ENCODE measurements around the gene NRP1.

Gene NRP1

DNA sequence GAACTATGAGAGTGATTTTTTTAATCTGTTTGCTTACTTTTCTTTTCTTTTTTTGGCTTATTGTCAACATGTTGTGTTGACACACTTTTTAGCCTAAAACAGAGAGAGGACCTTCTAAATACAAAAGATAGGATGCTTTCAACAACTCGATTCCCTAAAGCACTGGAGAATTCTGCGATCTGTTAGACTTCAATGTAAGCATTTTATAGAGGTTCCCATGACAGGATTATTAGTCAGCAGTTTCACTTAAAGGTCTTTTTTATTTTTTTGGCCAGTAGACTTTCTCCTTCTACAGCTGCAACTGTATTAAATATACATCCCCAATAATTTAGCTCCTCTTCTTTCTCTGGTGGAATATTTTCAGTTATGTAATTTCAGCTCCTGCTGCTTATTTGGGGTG is 12.7 kb upstream of the NRP1 start:
- no peak for DNase-seq

DNA sequence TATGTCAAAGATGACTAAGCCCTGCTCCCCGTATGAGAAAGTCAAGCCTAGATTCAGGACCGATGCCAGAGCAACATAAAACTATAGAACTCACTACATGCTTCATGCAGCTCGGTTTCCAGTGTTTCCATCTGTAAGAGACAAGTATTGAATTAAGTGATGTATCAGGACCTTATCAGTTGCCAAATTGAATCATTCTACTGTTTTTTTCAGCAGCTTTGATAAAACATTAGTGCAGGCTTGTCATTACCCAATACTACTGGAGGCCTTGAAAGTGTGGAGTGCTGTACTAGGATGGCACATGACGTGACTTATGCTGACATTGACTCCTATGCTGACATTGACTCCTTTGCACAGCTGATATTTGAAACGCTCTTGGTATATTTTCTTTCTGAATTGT is 10.8 kb upstream of the NRP1 start:
- no peak for DNase-seq

DNA sequence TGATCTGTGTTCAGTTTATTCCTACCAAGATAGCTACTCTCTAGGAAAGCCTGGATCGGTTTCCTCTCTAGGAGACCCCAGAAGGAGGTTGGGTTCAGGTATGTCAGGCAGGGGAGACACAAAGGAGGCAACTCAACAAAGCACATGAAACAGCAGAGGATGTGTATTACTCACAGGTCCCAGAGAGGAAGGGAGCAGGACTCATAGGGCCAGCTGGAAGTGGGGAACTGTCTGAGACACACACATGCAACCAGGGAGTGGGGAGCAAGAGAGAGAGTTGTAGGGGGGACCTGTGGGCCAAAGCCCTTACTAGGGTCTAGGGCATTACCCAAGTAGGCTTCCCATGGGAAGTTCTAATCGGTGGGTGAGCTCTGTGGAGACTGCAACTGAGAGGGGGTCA is 10.2 kb upstream of the NRP1 start:
- DNase-seq = no peak

DNA sequence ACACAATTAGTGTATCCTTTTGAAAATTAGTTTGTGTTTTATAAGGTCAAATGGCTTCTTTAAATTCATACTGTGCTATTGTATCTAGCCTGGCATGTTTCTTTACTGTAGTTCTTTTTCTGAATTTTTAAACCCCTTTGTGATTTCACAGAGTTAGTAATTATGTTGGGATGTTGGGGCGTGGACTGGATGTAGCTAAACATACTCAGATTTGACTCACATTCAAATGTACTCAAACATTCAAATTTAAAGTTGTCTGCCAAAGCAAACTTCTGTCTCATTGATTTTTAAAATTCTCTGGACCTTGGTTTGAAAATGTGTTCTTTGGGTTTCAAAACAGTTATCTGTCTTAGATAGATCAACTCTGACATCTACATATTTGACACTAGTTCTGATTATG is 7.2 kb upstream of the NRP1 start:
- DNase-seq = no peak

- DNase-seq = no peak
Measured at GRCh38 chr10:33337326-33337957, 3.0 kb upstream of the NRP1 start.

DNA sequence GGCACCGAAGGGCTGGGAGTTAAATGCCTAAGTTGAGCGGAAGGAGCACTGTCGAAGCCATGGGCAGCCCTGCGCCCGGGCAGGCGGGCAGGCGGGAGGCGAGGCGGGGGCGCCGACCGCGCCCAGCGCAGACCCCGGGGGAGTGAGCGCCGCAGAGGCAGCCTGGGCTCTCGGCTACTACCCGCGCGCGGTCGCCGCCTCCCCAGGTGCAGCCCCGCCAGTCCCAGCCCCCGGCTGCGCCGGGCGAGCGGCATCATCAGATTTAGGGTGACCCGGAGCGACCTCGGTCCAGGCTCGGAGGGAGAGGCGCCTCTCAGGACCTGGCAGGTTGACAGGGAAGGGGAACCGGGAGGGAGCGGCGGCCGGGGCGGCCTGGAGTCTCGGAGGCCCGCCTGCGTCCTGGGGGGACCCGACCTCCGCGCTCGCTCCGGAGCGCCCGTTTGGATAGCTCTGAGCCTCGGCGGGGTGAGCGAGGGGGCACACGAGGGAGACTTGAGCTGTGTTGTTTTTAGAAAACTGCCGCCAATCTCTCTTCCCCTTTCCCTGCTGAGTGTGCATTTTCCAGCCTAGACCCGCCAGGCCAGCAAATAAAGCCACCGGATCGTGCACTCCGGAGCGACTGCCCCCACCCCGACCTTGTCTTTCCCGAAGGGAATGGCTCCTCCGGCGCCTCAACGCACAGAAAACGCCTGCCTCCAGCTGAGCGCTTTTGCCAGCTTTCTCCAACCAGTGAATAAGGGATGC is 2.3 kb upstream of the NRP1 start:
- DNase-seq = no peak

GRCh38 chr10:33335801-33336581 is 1.5 kb upstream of the NRP1 start:
- DNase-seq = no peak

DNA sequence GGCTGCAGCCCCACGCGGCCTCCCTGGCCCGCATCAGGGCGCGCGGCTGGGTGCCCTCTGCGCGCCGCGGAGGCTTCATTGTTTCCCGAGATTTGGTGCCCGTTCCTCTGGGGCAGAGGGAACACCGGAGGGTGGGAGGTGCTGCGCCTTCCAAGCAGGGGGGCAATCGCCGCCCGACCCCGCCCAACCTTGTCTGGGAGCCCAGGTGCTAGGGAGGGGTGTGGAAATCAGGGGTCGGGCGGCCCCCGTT is 1.0 kb upstream of the NRP1 start:
- DNase-seq = no peak

- DNase-seq = no peak
Measured at GRCh38 chr10:33334805-33335550, 511 bp upstream of the NRP1 start.

- no peak for DNase-seq
Measured at GRCh38 chr10:33333260-33334101, 986 bp downstream of the NRP1 start.

DNA sequence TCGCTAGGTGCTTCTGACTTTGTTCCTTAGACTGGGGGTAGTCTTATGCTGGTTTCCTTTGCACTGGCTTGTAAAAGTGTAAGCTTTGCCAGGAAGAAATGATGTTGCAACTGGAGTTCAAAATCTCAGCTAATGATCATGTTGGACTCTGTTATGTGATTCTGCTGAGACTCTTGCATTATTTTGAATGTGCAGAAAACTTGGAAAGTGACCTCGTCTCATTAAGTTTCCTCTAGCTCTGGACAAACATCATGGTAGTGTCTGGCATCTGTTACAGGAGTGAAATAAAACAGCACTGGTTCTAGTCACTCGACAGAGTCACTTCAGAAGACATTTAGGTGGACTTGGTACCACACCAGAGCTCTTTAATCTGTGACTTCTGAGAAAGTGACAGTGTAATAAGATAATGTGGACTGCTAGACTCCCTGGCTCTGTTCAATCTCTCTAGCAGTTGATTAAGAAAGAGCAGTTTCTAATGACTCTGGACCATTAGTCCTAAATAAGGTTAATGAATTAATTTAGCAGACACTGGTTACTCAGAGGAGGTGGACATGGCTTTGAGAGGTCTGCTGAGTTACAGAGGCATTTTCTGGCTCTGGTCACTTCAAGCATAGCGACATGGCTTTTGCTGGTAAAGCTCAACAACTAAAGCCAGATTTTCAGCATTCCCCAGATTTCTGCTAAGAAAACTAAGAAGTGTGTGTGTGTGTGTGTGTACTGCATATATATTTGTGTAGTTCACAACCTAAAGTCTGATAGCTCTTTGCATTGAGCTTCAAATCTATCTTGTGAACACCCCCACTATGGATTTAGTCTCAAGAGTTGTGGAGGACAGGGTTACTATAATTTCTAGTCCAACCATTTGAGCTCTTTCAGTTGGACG is 2.0 kb downstream of the NRP1 start:
- DNase-seq = no peak

GRCh38 chr10:33331379-33331694 is 3.1 kb downstream of the NRP1 start:
- no peak for DNase-seq

DNA sequence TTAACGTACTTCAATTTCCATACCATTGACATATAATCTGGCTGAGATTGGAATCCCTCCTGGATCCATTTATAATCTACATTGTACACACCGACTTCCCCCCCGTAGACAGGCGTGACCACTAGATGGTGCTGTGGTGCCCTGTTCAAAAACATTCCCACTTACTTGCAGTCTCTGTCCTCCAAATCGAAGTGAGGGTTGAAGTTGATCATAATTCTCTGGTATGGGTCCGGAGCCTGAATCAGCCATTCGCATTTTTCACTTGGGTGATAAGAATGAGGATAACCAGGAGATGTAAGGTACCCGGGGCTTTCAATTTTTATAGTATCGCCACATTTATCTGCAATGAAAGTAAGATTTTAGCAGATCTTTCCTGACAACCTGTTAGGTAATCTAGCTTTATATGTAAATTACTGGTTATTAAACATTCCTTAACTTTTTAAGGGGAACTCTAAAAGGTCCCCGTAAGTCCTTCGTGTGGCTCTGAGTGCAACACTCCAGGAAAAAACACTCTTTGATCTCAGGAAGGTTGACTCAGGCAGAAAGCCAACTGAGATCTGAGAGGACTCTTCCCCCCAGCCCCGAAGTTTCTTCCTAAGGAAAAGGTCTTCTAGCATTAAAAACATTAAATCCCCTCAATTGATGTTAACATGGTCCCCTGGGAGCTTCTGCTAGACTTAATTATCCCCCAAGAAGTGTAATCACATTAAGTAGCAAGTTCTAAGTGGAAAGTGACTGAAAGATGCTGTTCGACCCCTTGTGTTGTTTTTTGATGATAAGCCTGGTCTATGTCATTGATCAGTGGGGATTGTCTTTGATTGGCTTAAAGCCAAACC is 3.7 kb downstream of the NRP1 start:
- DNase-seq = peak; percentile 81

DNA sequence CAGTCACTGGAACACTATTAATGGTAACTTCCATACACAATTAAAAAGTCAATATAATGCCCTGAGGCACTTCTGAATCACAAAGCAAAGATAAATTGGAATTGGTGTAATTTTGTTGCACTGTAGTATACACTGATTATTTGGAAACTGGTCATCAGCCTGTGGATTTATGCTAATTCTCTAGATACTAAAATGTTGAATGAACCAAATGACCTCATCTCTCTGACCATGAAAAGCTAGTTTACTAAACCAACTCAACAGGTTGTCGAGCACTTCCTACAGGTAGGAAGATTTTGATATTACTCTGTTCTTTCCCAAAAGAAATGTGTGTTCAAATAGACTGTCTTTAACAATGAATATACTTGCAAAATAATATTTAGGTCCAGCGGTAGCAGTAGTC is 5.3 kb downstream of the NRP1 start:
- DNase-seq = no peak

DNA sequence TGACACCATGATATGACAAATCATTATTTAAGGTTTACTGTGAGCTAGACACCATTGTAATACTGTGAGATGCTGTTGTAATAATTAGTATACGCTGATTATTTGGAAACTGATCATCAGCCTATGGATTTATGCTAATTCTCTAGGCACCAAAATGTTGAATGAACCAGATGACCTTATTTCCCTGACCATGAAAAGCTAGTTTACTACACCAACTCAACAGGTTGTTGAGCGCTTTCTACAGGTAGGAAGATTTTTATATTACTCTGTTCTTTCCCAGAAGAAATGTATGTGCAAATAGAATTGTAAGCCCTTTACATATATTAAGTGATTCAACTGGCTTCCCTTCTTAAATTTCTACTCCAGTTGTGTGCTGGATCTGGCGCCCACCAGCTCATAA is 6.2 kb downstream of the NRP1 start:
- no peak for DNase-seq

GRCh38 chr10:33327751-33328150 is 6.7 kb downstream of the NRP1 start:
- no peak for DNase-seq

GRCh38 chr10:33326933-33327332 is 7.5 kb downstream of the NRP1 start:
- no peak for DNase-seq

DNA sequence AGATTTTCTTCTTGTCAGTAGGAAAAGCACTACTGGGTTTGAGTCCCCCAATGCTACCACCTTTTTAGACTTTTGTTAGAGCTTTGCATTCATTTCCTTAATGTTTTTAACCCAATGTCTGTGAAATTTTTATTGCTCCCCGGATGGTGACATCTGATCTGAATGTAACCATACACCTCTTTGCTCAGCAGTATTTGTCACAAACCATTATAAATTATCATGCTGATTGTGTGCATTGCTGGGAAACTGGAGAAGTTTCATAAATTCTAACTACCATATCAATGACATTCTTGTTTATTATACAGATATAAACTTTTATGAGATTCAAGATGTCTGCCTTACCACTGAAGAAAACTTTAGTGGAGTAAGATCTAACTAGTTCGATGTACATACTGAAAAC is 8.5 kb downstream of the NRP1 start:
- no peak for DNase-seq

GRCh38 chr10:33323721-33324120 is 10.7 kb downstream of the NRP1 start:
- no peak for DNase-seq

DNA sequence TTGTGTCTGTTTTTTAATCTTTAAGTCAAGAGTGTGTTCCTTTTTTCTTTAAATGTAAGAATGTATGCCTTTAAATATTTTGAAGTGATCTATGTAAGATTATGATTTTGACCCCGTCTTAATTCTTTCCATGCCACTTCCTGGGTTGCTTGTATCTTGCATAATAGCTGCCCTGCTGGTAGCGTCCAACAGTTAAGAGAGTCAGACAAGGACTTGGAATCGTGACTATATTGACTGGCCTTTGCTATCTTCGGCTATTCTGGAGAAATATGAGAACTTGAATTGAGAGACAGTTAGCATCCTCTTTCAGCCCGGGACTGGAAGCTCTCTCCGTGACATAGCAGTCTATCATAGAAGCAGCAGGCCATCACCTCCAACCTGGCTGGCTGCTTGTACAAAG is 13.0 kb downstream of the NRP1 start:
- no peak for DNase-seq

- DNase-seq = no peak
Measured at GRCh38 chr10:33320288-33320687, 14.2 kb downstream of the NRP1 start.

All from activated CD8-positive, alpha-beta memory T cell treated with anti-CD3 and anti-CD28 coated beads, Interleukin-2, amount 50 U/mL, for 4 hours (primary cell).